Left ventricle myocardium superior (tissue), 1 donor: ENCODE results near the gene FHIT. TPM values are rescaled to one million over a fixed set of nuclear protein-coding genes. Genes with fewer than 3 reads are reported as not detected.
"Not testable (repeated sequence)": the region's sequence is repeated elsewhere in the genome, so short reads cannot be mapped to it uniquely, and the experiment has no call there.

ENCODE experiments used
- ATAC-seq: fragments of 200-7000 bp; cut with Tn5 transposase; one replicate; pipeline ENCODE4 v1.9.1; 2020; ENCODE audit warnings: mild to moderate bottlenecking, moderate library complexity
- DNase-seq: peaks from one replicate; pipeline ENCODE4 v3.0.0-alpha.2; 2020
- intact Hi-C: fragments of 100-400 bp; cut with micrococcal nuclease; formaldehyde crosslinking; loops from one replicate; pipeline ENCODE4 v1.11.0; 2022
- total RNA-seq: library from RNA; stranded (reverse); fragmentation: NEBNext Ultra II Directional; extraction: Animal tissue kit (Norgen Biotek cat#: 25700); gene quantifications from one replicate; pipeline ENCODE4 v1.2.1, GENCODE V29; 2021
- donor health status: DM: no; HTN: yes; CAD: no; lungs with severe emphysema.

Gene FHIT
- total RNA-seq, 1 donor from 2014 or later: 18.2 TPM

DNA sequence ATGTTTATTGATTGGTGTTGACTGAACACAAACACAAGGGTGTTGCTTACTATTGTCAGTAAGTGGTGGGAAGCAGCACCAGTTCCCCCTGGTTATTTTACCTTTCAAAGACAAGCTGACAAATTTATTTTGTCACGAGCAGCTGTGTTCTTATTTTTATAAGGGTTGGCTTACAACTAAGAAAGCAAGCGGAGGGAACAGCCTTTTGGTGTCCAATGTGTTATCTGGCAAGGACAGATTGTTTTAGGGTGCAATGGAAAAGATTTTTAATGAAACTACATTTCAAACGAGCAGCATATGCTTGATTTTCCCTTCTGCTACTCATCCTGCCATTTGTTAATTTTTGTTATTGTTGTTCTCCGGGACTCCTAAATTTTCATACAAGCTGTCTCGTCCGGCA, 1280.9 kb downstream of the FHIT start:
- DNase-seq: no peak
- ATAC-seq: peak; percentile 66
- intact Hi-C loops: no loop called here

DNA sequence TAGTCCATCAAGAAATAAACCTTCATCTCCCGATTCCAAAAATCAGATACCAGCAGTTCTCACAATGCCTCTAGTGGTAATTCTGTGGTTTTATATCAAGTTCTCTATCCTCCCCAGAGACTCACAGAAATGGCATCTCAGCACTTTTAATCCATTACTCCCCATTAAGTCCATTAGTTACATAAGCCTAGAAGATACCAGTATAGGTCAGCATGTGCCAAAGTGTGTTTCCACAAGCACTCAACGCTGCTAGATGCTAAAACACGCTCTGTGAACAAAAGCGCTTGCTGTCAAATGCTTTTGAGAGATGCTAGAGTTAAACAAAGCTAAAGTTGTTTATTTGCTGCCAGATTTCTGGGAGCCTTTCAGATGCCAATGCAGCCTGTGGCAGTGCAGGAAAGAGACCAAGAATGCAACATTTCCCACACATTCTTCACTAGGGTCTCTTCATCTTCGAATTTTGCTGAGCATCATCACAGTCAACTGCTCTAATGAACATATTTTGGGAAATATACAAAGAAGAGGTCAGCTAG, 1282.7 kb downstream of the FHIT start:
- ATAC-seq (no peak), DNase-seq (no peak)
- intact Hi-C loops: no loop called here

DNA sequence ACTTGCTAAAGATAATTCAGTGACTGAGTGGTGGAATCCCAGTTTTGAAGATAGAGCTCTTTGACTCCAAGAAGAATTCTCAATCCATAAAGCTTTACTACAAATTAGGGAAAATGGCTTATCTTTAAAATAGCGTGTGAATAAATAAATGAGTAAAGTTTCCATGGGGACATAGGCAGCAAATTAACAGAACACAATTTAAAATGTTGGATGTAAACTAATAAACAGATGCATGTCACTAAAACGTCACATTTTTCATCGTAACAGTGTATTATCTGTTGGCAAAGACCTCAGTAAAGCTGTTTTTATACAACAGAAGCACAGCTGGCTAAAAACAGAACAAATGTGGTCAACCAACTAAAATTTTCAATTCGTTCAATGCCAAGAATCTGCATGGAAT, 1287.6 kb downstream of the FHIT start:
- intact Hi-C loops: no loop called here

DNA sequence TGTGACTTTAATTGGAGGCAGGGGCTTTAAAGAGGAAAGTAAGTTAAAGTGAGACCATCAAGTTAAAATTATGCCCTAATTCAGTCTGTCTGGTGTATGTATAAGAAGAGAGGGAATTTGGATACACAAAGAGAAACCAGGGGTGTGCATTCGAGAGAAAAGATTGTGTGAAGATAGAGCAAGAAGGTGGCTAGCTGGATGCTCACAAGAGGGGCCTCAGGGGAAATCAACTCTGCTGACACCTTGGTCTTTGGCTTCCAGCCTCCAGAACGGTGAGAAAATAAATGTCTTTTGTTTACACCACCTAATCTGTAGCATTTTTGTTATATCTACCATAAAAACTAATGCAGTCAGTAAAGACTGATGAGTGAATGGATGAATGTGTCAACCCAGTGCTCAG, 1294.1 kb downstream of the FHIT start:
- DNase-seq (no peak), ATAC-seq (no peak)
- intact Hi-C loops: no loop called here

More for the DNA sequence above, 1287.6 kb downstream of the FHIT start:
- no peak for DNase-seq
- ATAC-seq: no peak

DNA sequence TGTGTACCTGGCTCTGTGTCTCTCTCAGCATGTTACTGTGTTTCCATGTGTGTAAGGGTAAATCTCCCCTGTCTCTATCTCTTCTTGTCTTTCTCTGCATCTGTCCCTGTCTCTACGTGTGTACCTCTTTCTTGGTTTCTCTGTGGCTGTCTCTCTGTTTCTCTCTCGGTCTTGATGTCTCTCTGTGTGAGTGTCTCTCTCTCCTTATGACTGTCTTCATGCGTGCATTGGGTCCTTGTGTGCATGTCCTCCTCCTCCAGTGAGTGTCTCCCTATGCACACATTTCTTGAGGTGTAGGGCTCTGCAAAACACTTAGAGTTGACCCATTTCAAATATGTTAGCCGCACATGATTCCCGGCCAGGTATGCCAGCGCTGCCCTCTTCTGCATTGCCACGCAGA, 1298.1 kb downstream of the FHIT start:
- no peak for ATAC-seq

DNA sequence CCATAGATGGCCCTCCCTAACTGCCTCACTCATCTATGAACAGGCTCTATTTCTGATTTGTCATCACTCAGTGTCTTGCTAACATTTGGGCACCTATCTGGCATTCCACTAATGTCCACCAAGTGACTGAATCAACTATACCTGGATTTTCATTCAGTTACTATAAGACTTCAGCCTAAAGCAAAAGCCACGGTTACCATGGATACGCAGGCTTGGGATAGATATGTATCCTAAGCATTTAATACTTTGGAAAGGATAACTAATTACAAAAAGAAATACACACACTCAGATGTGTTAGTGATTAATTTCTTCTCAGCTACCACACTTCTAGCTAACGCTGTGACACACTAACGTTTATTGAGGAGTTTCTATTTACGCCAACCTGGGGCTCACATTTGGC, 1301.9 kb downstream of the FHIT start:
- DNase-seq (no peak), ATAC-seq (no peak)
- intact Hi-C loops: no loop called here

More for the DNA sequence above, 1298.1 kb downstream of the FHIT start:
- intact Hi-C loops: no loop called here
- DNase-seq: no peak

DNA sequence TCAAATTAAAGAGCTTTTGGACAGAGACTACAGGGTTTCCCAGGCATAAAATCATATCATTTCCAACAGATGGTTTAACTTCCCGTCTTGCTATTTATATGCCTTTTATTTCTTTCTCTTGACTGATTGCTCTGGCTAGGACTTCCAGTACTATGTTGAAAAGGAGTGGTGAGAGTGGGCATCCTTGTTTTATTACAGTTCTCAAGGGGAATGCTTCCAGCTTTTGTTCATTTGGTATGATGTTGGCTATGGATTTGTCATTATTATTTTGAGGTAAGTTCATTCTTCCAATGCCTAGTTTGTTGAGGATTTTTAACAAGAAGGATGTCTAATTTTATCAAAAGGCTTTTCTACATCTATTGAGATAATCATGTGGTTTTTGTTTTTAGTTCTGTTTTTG, 1304.9 kb downstream of the FHIT start:
- no peak for DNase-seq
- intact Hi-C loops: no loop called here
- no peak for ATAC-seq

DNA sequence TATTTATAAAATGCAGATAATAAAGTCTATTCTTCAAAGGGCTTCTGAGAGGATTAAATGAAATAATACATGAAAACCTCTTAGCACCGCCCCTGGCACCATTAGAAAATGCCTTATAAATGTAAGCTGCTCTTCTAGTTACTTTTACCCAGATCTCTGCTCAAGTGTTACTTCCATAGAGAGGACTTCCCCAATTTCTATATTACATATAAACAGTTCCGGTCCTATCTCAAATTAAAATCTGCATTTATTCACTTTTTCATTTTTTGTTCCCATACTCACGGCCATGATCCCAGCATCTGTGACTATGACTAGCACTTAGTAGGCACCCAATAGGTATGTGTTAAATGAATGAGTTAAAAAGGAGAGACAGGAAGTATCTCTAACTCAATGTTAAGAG, 1310.5 kb downstream of the FHIT start:
- intact Hi-C loops: no loop called here
- no peak for DNase-seq
- ATAC-seq: no peak

DNA sequence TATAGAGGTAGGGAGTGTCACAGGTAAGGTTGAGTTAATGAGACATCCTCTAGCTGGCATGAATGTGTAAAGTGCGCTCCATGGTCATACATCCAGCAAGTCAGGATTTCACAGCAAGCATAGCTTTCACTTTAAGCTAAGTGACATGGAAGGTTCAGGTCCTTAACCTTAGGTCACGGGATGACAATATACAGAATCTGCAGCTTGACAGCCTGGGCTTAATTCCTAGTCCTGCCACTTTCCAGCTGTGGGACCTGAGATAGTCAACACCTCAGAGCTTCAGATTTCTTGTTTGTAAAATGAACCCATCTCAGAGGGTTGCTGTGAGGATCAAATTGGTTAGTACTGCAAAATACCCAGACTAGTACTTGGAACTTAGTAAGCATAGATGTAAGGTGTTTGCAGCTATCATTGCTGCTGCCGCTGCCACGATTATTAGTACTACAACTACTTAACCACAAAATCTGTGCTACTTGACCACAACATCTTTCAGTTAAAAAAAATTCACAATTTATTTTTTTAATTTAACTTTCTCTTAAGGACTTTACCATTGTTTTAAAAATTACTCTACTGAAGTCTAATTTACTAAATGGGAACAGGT, 1311.3 kb downstream of the FHIT start:
- intact Hi-C loops: no loop called here
- ATAC-seq (peak; percentile 48), DNase-seq (no peak)

DNA sequence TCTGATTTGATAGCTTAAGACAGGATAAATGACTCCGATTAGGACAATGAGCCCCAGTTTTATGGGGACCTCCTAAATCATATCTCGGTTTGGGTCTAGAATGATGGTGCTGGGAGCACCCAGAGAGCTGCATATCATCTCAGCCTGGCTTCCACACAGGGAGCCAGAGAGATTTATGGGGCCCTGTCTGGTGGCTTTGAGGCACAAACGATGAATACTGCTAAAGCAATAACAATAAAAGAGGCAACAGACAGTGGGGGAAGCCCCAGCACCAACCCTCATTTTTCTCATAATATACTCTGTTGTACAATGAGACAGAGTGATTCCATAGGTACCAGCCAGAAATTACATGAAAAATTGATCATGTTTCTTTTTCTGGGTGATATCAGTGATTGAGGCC, 1312.4 kb downstream of the FHIT start:
- ATAC-seq (no peak), DNase-seq (no peak)
- intact Hi-C loops: no loop called here

DNA sequence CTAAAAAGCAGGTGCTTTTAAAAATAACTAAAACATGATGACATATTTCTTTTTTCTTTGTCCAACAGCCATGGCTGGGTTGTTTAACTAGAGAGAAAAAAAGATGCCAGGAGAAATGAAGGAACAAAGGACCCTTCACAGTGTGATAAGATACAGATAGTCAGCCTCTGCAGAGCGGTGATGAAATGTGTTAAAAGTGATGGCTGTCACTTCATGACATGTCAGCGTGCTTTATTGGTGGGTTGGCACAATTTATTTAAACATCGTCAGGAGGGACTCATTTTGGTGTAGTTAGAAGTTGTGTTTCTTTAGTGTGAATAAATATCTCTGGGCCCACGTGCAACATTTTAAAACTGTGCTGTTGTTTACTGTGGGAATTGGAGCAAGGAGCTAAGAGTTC, 1314.1 kb downstream of the FHIT start:
- DNase-seq: no peak
- intact Hi-C loops: no loop called here
- peak; percentile 19 for ATAC-seq

DNA sequence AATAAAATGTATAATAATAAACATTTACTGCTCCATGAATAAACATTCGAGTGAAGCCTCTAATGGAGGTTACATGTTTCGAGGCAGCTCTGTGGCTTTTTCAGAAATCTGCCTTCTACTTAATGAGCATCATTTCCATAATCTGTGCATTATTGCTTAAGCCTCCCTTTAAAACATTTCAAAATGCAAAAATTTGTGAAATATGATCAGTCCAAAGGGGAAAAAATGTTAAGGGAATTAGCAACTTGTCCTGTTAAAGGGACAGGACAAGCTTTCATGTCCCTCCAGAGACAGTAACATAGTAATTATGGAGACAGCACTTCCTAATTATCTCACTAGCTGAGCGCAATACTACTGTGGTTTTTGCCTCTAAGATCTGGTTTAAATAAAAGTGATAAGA, 1314.8 kb downstream of the FHIT start:
- DNase-seq: no peak
- intact Hi-C loops: no loop called here

DNA sequence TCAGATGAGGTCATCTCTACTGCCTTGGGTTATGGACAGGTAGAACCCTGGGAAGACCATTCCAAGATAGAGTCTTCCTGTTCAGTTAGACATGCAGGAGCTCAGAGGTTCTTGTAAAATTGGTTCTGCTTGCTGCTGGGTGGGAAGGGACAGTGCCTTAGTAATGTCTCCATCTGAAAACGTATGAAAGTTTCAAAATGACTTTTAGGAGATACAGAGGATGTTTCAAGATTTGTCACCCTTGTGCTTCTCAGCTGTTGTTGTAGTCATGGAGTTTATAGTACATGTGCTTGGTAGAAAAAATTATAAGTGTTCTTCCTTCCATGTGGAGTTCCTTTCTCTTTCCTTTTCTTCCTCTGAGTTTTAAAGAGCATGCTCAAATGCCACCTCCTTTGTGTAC, 1316.2 kb downstream of the FHIT start:
- intact Hi-C loops: no loop called here
- DNase-seq: no peak
- no peak for ATAC-seq

More for the DNA sequence above, 1314.8 kb downstream of the FHIT start:
- ATAC-seq: no peak

DNA sequence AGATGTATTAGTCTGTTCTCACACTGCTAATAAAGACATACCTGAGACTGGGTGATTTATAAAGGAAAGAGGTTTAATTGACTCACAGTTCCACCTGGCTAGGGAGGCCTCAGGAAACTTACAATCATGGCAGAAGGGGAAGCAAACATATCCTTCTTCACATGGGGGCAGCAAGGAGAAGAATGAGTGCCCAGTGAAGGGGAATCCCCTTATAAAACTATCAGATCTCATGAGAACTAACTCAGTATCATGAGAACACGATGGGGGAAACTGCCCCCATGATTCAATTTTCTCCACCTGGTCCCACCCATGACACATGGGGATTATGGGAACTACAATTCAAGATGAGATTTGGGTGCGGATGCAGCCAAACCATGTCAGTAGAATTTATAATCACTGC, 1316.7 kb downstream of the FHIT start:
- ATAC-seq, intact Hi-C loops, DNase-seq: not testable (repeated sequence)

DNA sequence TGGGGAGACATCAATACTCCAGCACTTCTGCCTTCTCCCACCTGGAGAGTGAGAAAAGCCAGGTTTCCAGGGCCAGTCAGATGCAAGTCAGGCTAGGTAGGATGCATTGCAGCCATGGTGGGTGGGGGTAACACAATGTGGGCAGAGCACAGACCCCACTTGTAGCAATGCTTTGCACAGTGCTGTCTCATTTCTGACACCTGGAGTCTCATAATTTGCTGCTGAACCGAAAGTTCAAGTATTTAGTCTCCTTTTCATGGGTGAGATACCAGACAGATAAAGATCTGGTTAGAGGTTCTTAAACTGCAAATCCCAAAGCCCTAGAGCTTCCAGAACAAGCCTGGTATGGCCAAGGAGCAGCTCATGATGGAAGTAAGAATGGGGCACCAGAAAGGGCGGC, 1321.1 kb downstream of the FHIT start:
- ATAC-seq (no peak), DNase-seq (no peak)
- intact Hi-C loops: no loop called here

DNA sequence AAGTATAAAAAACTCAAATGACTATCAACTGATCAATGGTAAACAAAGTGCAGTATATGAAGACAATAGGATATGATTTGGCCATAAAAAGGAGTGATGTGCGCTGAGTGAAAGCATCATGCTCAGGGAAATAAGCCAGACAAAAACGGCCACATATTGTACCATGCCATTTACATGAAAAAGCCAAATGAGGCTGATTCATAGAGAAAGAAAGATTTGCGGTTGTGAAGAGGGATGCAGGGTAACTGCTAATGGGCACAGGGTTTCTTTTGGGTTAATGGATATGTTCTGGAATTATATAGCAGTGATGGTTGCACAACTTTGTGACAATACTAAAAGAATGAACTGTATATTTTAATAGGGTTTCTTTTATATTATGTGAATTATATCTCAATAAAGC, 1324.2 kb downstream of the FHIT start:
- ATAC-seq (no peak), DNase-seq (no peak)
- intact Hi-C loops: no loop called here

DNA sequence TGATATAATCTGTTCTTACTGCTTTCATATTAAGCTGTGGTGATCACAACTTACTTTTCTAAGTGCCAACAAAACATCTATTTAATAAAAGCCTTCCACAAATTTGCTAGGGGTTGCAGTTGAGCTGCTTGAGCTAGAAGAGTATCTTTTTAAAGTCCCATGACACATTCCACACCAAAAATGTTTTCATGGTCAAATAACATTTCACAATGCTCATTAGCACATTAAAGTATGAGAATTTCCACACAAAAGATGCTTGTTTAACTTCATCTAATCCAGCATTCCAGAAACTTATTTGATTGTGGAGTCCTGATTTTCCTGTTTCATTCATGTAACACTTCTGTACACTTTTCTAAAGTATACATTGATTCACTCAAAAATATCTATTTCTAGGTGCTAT, 1325.3 kb downstream of the FHIT start:
- no peak for DNase-seq
- intact Hi-C loops: no loop called here
- ATAC-seq: no peak

DNA sequence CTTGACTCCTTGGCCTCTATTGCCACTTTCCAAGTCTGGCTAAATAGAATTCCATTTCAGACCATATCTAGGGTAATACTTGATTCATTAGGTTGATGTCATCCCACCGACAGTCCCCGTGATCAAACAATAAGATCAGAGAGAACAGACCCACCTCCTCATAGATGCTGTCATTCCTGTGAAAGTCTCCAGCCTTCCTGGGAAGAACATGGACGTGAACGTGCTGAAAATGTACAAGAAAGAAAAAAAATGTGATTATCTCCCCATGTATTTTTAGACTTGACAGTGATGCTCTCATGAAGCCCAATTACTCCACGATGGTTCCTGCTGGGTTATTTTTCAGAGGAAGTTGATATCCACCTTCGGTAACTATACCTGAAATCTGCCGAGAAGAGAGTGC, 1329.1 kb downstream of the FHIT start:
- DNase-seq (no peak), ATAC-seq (no peak)
- intact Hi-C loops: no loop called here

DNA sequence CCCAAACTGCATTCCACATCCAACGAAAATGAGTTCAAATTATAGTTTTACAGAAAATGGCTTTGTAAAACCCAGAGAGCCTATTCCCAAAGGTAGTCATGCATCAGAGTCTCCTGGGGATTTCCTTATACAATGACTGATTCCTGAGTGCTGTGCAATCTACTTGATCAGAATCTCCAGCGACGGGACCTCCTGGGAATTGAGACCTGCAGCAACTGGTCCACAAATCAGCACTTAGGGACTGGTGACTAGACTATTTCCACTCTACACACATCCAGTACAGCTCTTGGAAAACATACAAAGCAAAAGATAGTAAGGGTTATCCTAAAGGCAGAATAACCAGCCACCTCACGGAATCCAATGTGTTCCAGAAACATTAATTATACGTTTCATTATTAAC, 1330.4 kb downstream of the FHIT start:
- ATAC-seq: no peak
- no peak for DNase-seq
- intact Hi-C loops: no loop called here

DNA sequence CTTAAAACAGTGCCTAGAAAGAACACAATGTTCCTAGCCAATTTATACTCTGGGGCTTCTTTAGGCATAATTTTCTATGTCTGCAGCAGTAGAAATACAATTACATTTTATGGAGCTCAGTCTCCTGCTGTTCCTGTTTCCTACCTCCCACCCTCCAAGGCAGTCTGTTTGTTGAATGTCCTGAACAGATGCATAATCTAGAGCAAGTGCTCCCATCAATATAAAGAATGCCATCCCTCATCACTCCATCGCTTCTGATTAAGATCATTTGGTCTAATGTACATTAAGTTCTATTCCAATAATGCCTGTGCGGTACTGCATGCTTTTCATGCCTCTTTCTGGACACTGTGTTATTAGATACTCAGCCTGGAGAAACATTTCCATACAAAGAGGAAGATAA, 1331.7 kb downstream of the FHIT start:
- DNase-seq: no peak
- intact Hi-C loops: no loop called here
- ATAC-seq: no peak

DNA sequence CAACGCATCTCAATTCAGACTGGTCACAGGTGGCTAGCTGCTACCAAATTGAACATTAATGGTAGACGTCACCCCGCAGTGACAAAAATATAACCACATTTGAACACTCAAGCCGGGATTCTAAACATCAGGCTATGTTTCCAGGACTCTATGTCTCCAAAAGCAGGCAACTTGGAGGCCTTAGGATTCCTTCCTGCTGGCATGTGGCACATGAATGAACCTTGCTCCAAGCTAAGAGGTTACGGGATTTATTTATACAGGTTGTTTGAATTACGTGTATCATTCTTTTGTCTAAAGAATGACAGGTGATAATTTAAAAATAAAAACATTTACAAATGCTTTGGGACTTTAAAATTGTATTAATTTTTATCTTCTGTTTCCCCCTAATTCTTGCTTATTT, 1337.0 kb downstream of the FHIT start:
- ATAC-seq (no peak), DNase-seq (no peak)
- intact Hi-C loops: no loop called here

DNA sequence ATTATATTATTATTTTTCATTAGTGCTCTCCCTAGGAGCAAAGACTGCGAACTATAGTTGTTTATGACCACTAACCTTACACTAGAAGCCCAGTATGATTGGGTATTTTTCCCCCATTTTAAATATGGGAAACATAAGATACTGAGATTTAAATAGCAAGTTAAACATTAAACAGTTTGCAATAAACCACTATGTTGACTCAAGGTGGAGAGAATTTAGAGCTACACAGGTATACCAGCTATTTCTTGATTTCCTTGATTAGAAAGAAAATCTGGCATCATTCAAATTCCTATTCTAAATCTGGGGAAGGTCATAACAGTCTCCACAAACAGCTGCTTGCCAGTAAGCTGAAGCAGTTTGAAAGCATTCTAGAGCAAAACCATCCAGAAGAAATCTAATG, 1337.6 kb downstream of the FHIT start:
- ATAC-seq: no peak
- no peak for DNase-seq
- intact Hi-C loops: no loop called here
